GM13977 (cell line): Measurements from ENCODE around the gene UPF3A.

Experiments used
- DNase-seq: peaks from one replicate; pipeline ENCODE4 v3.0.0; 2012; ENCODE audit warnings: low spot score
- in situ Hi-C: fragments of 300-500 bp; cut with MboI; formaldehyde crosslinking; loops from one replicate; pipeline ENCODE4 v1.12.0; 2022; ENCODE audit warnings: low sequenced_read_pairs, low pct_unique_long_range_greater_than_20kb, mixed read lengths, inconsistent platforms; ENCODE audit not compliant: unreplicated experiment
- TF ChIP-seq, protein P1 (sequence below): IDR thresholded peaks from 2 replicates; pipeline ENCODE4 v1.5.1; 2012; ENCODE audit warnings: mild to moderate bottlenecking, control low read depth; ENCODE audit not compliant: insufficient read depth; ENCODE audit errors: extremely low read depth, missing control alignments

UPF3A gene, protein sequence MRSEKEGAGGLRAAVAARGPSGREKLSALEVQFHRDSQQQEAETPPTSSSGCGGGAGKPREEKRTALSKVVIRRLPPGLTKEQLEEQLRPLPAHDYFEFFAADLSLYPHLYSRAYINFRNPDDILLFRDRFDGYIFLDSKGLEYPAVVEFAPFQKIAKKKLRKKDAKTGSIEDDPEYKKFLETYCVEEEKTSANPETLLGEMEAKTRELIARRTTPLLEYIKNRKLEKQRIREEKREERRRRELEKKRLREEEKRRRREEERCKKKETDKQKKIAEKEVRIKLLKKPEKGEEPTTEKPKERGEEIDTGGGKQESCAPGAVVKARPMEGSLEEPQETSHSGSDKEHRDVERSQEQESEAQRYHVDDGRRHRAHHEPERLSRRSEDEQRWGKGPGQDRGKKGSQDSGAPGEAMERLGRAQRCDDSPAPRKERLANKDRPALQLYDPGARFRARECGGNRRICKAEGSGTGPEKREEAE

DNA sequence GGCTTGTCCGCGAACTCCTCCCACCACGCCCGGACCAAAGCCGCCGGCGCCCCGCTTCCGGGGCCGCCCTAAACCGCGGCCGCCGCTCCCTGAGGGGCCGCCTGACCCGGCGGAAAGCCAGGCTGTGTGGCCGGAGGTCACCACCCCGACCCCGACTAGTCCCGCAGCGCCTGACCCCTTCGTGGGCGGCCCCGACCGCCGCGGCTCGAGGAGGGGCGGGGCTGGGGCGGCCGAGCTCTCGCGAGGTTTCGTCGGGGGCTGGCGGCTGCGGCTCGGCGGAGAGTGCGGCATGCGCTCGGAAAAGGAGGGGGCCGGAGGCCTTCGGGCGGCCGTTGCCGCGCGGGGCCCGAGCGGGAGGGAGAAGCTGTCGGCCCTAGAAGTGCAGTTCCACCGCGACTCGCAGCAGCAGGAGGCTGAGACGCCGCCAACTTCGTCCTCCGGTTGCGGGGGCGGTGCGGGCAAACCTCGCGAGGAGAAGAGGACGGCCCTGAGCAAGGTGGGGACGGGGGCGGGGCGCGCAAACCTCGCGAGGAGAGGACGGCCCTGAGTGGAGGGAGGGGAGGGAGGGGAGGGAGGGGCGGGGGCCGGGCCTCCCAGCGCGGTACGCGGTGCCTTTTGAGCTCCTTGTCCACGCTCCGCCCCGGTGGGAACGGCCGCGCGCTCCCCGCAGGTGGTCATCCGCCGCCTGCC, at the start of gene UPF3A:
UPF3A (plus strand) TSS at position 251 of the 690 bp plus-strand sequence; CDS start at position 290, 39 bp downstream.
- DNase-seq, result peak; percentile 92
- TF ChIP-seq, protein P1, sequence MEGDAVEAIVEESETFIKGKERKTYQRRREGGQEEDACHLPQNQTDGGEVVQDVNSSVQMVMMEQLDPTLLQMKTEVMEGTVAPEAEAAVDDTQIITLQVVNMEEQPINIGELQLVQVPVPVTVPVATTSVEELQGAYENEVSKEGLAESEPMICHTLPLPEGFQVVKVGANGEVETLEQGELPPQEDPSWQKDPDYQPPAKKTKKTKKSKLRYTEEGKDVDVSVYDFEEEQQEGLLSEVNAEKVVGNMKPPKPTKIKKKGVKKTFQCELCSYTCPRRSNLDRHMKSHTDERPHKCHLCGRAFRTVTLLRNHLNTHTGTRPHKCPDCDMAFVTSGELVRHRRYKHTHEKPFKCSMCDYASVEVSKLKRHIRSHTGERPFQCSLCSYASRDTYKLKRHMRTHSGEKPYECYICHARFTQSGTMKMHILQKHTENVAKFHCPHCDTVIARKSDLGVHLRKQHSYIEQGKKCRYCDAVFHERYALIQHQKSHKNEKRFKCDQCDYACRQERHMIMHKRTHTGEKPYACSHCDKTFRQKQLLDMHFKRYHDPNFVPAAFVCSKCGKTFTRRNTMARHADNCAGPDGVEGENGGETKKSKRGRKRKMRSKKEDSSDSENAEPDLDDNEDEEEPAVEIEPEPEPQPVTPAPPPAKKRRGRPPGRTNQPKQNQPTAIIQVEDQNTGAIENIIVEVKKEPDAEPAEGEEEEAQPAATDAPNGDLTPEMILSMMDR, result no peak
- in situ Hi-C loops, result no loop called here

DNA sequence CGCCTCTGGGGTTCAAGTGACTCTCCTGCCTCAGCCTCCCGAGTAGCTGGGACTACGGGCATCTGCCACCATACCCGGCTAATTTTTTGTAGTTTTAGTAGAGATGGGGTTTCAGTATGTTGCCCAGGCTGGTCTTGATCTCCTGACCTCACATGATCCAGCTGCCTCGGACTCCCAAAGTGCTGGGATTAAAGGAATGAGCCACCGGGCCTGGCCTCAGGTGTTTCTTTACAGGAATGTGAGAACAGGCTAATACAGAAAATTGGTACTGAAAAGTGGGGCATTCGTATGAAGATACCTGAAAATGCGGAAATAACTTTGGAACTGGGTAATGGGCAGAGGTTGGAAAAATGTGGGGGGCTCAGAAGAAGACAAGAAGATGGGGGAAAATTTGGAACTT, 49.5 kb upstream of the UPF3A start:
- in situ Hi-C loops, result no loop called here
- TF ChIP-seq, protein P1, result no peak
- no peak for DNase-seq

DNA sequence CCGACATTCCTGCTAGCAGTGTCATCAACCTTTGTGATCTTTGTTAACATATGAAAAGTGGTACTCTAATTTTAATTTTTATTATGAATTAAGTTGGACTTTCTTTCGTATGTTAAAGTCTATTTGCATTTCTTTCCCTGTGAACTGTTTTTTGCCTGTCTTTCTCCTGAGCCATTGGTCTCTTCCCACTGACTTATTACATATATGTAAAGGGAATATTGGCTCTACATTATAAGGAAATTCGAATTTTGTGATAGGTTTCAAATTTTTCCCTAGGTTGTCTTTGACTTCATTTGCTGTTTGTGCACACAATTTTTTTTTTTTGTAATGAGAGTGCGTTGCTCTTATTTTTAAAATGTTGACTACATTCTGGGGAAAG, 47.1 kb upstream of the UPF3A start:
- TF ChIP-seq, protein P1, result no peak
- DNase-seq, result no peak
- in situ Hi-C loops, result no loop called here

DNA sequence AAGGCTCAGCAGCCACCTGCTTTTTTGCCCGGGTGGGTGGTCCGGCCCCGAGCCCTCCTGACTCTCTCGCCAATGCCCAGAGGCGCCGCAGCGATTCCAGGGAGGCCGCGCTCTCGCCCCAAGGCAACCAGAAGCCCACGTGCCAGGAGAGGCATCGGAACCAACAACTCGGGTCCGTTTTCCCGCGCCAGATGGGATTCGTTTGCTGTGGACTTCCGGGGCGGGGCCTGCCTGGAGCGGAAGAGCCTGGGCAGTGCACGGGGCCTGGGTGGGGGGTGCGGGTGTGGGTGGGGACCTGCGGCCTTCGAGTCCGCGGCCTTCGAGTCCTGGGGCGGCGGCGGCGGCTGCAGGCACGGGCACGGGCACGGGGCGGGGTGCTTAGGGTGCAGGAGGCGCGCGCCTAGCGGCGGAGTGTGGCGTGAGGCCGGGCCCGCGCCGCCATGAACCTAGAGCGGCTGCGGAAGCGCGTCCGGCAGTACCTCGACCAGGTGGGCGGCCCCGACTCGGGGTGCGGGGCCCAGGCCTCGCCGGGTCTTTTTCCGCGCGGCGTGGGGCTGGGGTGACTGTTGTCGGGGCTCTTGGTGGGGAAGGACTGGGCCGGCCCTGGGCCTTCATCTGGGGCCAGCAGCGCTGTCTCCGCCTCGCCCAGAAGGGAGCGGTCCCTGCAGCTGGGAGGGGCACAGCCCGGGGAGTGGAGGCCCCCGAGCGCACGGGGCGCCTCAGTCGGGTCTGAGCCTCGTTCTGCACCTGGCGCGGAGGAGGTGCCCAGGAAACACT, 46.6 kb upstream of the UPF3A start, which contains the start of gene CDC16:
CDC16 (plus strand) TSS at position 253 of the 777 bp plus-strand sequence; CDS start at position 441, 188 bp downstream.
- DNase-seq, result peak; percentile 94
- TF ChIP-seq, protein P1, result no peak
- in situ Hi-C loops, result no loop called here

DNA sequence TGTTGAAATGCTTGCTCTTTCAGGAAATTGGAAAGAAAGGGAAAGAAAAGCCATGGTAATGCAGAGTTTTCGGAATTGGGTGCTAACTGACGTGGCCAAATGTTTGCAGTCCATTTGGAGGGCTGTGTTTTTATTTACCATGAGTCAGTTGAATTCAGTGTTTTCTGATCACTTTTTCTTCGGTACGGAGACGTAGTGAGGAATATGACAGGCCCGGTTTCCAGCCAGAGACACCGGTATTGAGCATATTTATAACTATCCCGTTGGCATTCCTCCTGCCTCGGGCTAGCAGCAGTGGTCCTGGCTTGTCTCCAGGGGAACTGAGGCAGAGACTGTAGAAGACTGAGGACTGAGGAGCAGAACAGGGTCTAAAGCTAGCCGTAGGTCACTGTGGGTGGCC, 45.7 kb upstream of the UPF3A start:
- no peak for DNase-seq
- in situ Hi-C loops, result no loop called here
- TF ChIP-seq, protein P1, result no peak

DNA sequence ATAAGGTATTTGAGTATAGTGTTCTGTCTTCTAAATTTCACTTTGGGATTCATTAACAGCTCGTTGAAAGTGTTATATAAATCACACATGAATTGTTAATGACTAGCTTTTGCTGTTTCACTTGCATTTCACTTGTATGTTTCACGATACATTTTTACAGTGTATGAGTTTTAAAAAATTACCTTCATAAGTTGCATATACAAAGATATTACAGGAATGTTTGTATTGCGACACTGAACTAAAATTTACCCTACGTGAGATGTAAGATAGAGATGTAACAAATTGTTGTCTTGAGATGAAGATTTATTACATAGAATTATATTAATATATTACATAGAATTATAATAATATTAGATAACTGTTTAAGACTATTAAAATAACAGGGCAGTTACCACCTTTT, 45.2 kb upstream of the UPF3A start:
- DNase-seq, result no peak
- TF ChIP-seq, protein P1, result no peak
- in situ Hi-C loops, result no loop called here
